SK-N-MC (cell line): ENCODE data around the gene ETS2.

Experiments used
- EZH2 ChIP-seq: fragments of 200-600 bp; sonication (generic); IDR thresholded peaks from one replicate; pipeline ENCODE4 v1.6.1; 2017; ENCODE audit warnings: antibody characterized with exemption
- FOXP2 ChIP-seq: optimal IDR thresholded peaks from 2 replicates; pipeline ENCODE3; 2011; ENCODE audit warnings: mild to moderate bottlenecking, moderate library complexity; ENCODE audit not compliant: insufficient read depth; ENCODE audit errors: extremely low read length, control extremely low read depth
- POLR2AphosphoS5 ChIP-seq: IDR thresholded peaks from 2 replicates; pipeline ENCODE4 v1.6.1; 2012; ENCODE audit warnings: mild to moderate bottlenecking, low read depth, low read length, borderline replicate concordance

GRCh38 chr21:38822778-38823238, 17.1 kb downstream of the ETS2 start:
- TF ChIP-seq POLR2AphosphoS5 (no peak), EZH2 (no peak), FOXP2 (no peak)
